Measurements from ENCODE around the gene GPAM. TPM values are rescaled to one million over a fixed set of nuclear protein-coding genes. Genes with fewer than 3 reads are reported as not detected.

The GPAM gene
- total and polyA plus RNA-seq, 2 experiments from 2014 or later, result 4.9 to 12.5 TPM

DNA sequence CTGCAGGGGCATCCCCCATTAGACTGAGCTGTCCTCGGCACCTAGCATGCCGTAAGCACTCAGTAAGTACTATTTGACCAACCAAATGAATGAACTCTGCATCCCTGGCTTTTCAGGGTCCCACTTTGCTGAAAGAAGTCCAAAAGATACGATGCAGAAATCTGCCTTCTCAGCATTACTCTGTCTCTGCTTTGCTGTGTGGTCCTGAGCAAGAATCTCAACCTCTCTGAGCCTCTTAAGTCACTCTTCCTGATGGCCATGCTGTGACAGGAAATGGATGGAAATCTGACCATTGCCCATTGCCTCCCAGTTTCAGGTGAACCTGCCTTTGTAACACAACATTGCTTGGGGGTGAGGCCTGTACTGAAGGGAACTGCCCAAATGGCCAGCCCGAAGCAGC, 48.0 kb downstream of the GPAM start:
- in situ Hi-C loops (cut with MboI), result loop anchor here (10.0 to 25.0 kb wide), 4 partner anchors 773 to 1373 kb away; no protein-coding TSS in a partner anchor
- 83 to 85% methylated on average over 4 of the region's 4 CpGs for WGBS, 2 experiments (ENCODE audit: low coverage in 1 of 2, low lambda C conversion rate in 2 of 2, missing lambda C conversion rate in 2 of 2)

DNA sequence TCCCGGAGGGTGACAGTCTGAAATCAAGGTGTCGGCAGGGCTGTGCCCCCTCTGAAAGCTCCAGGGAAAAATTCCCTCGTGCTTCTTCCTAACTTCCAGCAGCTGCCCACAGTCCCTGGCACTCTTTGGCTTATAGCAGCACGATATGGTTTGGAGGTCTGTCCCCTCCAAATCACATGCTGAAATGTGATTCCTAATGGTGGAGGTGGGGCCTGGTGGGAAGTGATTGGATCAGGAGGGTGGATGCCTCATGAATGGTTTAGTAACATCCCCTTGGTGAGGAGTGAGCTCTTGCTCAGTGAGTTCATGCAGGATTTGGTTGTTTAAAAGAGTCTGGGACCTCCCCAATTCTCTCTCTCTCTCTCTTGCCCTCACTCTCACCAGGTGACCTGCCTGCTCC, 51.1 kb downstream of the GPAM start:
- in situ Hi-C loops (cut with MboI), result loop anchor here (10.0 to 25.0 kb wide), 4 partner anchors 770 to 1370 kb away; no protein-coding TSS in a partner anchor
- no peaks in the 10 kb centered on the region for H3K4me1 ChIP-seq (ENCODE audit: insufficient read depth)

More for the DNA sequence above, 48.0 kb downstream of the GPAM start:
- H3K4me3 ChIP-seq, result no peak overlapping the region
- H3K9me3 ChIP-seq (ENCODE audit: low read depth), result no peaks in the 10 kb centered on the region
- no peaks in the 10 kb centered on the region for H3K27me3 ChIP-seq (replicated peaks; ENCODE audit: insufficient read depth)
- H3K4me1 ChIP-seq (ENCODE audit: insufficient read depth), result no peaks in the 10 kb centered on the region
- H2AFZ ChIP-seq, result no peak overlapping the region
- no peaks in the 10 kb centered on the region for H3F3A ChIP-seq (ENCODE audit: insufficient read depth)
- no peaks in the 10 kb centered on the region for H3K36me3 ChIP-seq (ENCODE audit: low read depth)
- DNase-seq, result no peak
- H3K9me2 ChIP-seq (ENCODE audit: insufficient read depth), result no peaks in the 10 kb centered on the region
- no peak overlapping the region for H3K27ac ChIP-seq
- no peaks in the 10 kb centered on the region for H4K20me1 ChIP-seq (ENCODE audit: insufficient read depth)
- no peak overlapping the region for H3K4me2 ChIP-seq (ENCODE audit: unreplicated experiment)
- no peaks in the 10 kb centered on the region for H3K79me2 ChIP-seq (ENCODE audit: insufficient read depth)
- H3K9ac ChIP-seq, result no peak overlapping the region
- TF ChIP-seq EZH2 (IDR thresholded peaks at IDR 0.05; ENCODE audit: insufficient read depth, poor library complexity, severe bottlenecking) (no peak), EZH2phosphoT487 (IDR thresholded peaks at IDR 0.05; ENCODE audit: insufficient read depth, low read depth) (no peak)

DNA sequence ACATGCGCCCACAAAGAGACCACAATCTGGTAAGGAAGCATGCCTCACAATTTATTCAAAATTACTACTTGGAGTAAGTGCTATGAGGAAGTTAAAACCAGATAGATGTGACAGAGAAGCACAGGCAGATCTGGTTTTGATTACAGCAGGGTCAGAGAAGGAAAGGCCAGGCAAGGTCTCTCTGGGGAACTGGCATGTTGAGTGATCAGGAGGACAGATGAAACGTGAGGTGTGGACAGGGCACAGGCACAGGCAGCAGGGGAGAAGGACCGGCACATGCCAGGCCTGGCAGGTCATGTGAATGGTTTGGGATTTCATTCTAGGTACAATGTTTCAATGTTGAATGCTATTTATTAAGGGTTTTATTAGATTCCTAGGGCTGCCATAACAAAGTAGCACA, 51.6 kb downstream of the GPAM start:
- in situ Hi-C loops (cut with MboI), result loop anchor here (10.0 to 25.0 kb wide), 4 partner anchors 770 to 1370 kb away; no protein-coding TSS in a partner anchor
- no peak for DNase-seq
- H3K9me2 ChIP-seq (ENCODE audit: insufficient read depth), result no peaks in the 10 kb centered on the region
- no peaks in the 10 kb centered on the region for H3K4me1 ChIP-seq (ENCODE audit: insufficient read depth)
- no peaks in the 10 kb centered on the region for H3K79me2 ChIP-seq (ENCODE audit: insufficient read depth)
- no peaks in the 10 kb centered on the region for H3K9me3 ChIP-seq (ENCODE audit: low read depth)
- H3K27me3 ChIP-seq (replicated peaks; ENCODE audit: insufficient read depth), result no peaks in the 10 kb centered on the region
- no peak overlapping the region for H3K4me3 ChIP-seq
- H2AFZ ChIP-seq, result no peak overlapping the region
- no peaks in the 10 kb centered on the region for H4K20me1 ChIP-seq (ENCODE audit: insufficient read depth)
- H3K9ac ChIP-seq, result no peak overlapping the region
- no peaks in the 10 kb centered on the region for H3K36me3 ChIP-seq (ENCODE audit: low read depth)
- TF ChIP-seq EZH2 (IDR thresholded peaks at IDR 0.05; ENCODE audit: insufficient read depth, poor library complexity, severe bottlenecking) (no peak), EZH2phosphoT487 (IDR thresholded peaks at IDR 0.05; ENCODE audit: insufficient read depth, low read depth) (no peak)
- H3K4me2 ChIP-seq (ENCODE audit: unreplicated experiment), result no peak overlapping the region
- H3K27ac ChIP-seq, result no peak overlapping the region
- no peaks in the 10 kb centered on the region for H3F3A ChIP-seq (ENCODE audit: insufficient read depth)
- WGBS, 2 experiments (ENCODE audit: low coverage in 1 of 2, low lambda C conversion rate in 2 of 2, missing lambda C conversion rate in 2 of 2), result 66 to 73% methylated on average over 3 of the region's 3 CpGs

More for the DNA sequence above, 51.1 kb downstream of the GPAM start:
- H3K79me2 ChIP-seq (ENCODE audit: insufficient read depth), result no peaks in the 10 kb centered on the region
- H3K36me3 ChIP-seq (ENCODE audit: low read depth), result no peaks in the 10 kb centered on the region
- no peaks in the 10 kb centered on the region for H3K9me2 ChIP-seq (ENCODE audit: insufficient read depth)
- 39 to 43% methylated on average over 4 of the region's 4 CpGs for WGBS, 2 experiments (ENCODE audit: low coverage in 1 of 2, low lambda C conversion rate in 2 of 2, missing lambda C conversion rate in 2 of 2)
- no peak overlapping the region for H2AFZ ChIP-seq
- no peaks in the 10 kb centered on the region for H3K27me3 ChIP-seq (replicated peaks; ENCODE audit: insufficient read depth)
- no peak overlapping the region for H3K9ac ChIP-seq
- DNase-seq, result no peak
- no peaks in the 10 kb centered on the region for H3K9me3 ChIP-seq (ENCODE audit: low read depth)
- H3F3A ChIP-seq (ENCODE audit: insufficient read depth), result no peaks in the 10 kb centered on the region
- no peak overlapping the region for H3K4me3 ChIP-seq
- no peak overlapping the region for H3K4me2 ChIP-seq (ENCODE audit: unreplicated experiment)
- no peak overlapping the region for H3K27ac ChIP-seq
- TF ChIP-seq EZH2phosphoT487 (IDR thresholded peaks at IDR 0.05; ENCODE audit: insufficient read depth, low read depth) (no peak), EZH2 (IDR thresholded peaks at IDR 0.05; ENCODE audit: insufficient read depth, poor library complexity, severe bottlenecking) (no peak)
- H4K20me1 ChIP-seq (ENCODE audit: insufficient read depth), result no peaks in the 10 kb centered on the region

DNA sequence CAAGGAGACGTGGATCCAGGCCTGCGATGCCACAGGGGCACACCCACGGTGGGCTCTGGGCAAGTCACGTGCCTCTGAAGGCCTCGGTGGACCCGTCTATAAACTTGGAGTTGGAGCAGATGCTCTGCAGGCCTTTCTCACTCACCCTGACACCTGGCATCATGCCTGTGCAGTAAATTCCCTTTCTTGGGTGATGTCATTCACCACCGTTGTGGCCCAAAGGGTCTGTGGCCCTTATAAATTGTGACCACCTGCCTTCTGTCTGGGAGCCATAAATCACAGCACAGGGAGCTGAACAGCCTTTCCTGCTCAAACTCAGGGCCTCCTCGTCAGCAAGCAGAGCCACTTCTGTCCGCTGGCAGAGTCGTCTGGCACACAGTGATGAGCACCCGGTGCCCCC, 52.2 kb downstream of the GPAM start:
- H3K79me2 ChIP-seq (ENCODE audit: insufficient read depth), result no peaks in the 10 kb centered on the region
- no peaks in the 10 kb centered on the region for H3K4me1 ChIP-seq (ENCODE audit: insufficient read depth)
- H3K9me2 ChIP-seq (ENCODE audit: insufficient read depth), result no peaks in the 10 kb centered on the region
- no peak overlapping the region for H3K4me3 ChIP-seq
- H3K9ac ChIP-seq, result no peak overlapping the region
- H2AFZ ChIP-seq, result no peak overlapping the region
- H3K4me2 ChIP-seq (ENCODE audit: unreplicated experiment), result no peak overlapping the region
- no peak overlapping the region for H3K27ac ChIP-seq
- TF ChIP-seq EZH2phosphoT487 (IDR thresholded peaks at IDR 0.05; ENCODE audit: insufficient read depth, low read depth), result no peak
- TF ChIP-seq EZH2 (IDR thresholded peaks at IDR 0.05; ENCODE audit: insufficient read depth, poor library complexity, severe bottlenecking), result no peak
- in situ Hi-C loops (cut with MboI), result loop anchor here (10.0 to 25.0 kb wide), 4 partner anchors 769 to 1369 kb away; no protein-coding TSS in a partner anchor
- H3K36me3 ChIP-seq (ENCODE audit: low read depth), result no peaks in the 10 kb centered on the region
- 61 to 66% methylated on average over 11 of the region's 11 CpGs for WGBS, 2 experiments (ENCODE audit: low coverage in 1 of 2, low lambda C conversion rate in 2 of 2, missing lambda C conversion rate in 2 of 2)
- no peaks in the 10 kb centered on the region for H3K27me3 ChIP-seq (replicated peaks; ENCODE audit: insufficient read depth)
- no peaks in the 10 kb centered on the region for H3F3A ChIP-seq (ENCODE audit: insufficient read depth)
- no peaks in the 10 kb centered on the region for H3K9me3 ChIP-seq (ENCODE audit: low read depth)
- H4K20me1 ChIP-seq (ENCODE audit: insufficient read depth), result no peaks in the 10 kb centered on the region
- DNase-seq, result no peak

Measured in GM23248 (cell line).